HG03442 (cell line): ENCODE results near the gene CCP110.
A peak's percentile ranks its signal among the peaks of the same experiment; 100 is the strongest.
"Not testable (repeated sequence)": the region's sequence is repeated elsewhere in the genome, so short reads cannot be mapped to it uniquely, and the experiment has no call there.

ENCODE experiments used
- ATAC-seq: cut with Tn5 transposase; IDR thresholded peaks from one replicate; pipeline ENCODE4 v1.9.1; 2021; ENCODE audit warnings: mild to moderate bottlenecking, moderate library complexity; ENCODE audit not compliant: unreplicated experiment

CCP110 gene

GRCh38 chr16:19512297-19512696 is 11.4 kb upstream of the CCP110 start:
- no peak for ATAC-seq

- no peak for ATAC-seq
Measured at GRCh38 chr16:19513377-19514053, 10.2 kb upstream of the CCP110 start.

- ATAC-seq = no peak
Measured at GRCh38 chr16:19515757-19516156, 8.0 kb upstream of the CCP110 start.

GRCh38 chr16:19517424-19518089 is 6.2 kb upstream of the CCP110 start:
- no peak for ATAC-seq

GRCh38 chr16:19518388-19518787 is 5.4 kb upstream of the CCP110 start:
- no peak for ATAC-seq

GRCh38 chr16:19520861-19521331 is 2.8 kb upstream of the CCP110 start:
- ATAC-seq = no peak

- peak; percentile 70 for ATAC-seq
Measured at GRCh38 chr16:19521471-19522396, 2.0 kb upstream of the CCP110 start, which contains the start of gene GDE1. Gene GDE1 (minus strand): TSS chr16:19522098. CDS start chr16:19521964, 134 bp downstream.

- no peak for ATAC-seq
Measured at GRCh38 chr16:19522397-19522732, 1.4 kb upstream of the CCP110 start.

- no peak for ATAC-seq
Measured at GRCh38 chr16:19522760-19523159, 982 bp upstream of the CCP110 start.

GRCh38 chr16:19523184-19523558 is 571 bp upstream of the CCP110 start:
- no peak for ATAC-seq

GRCh38 chr16:19524356-19524615 is 544 bp downstream of the CCP110 start:
- ATAC-seq = no peak

GRCh38 chr16:19524616-19525384 is 1.1 kb downstream of the CCP110 start:
- ATAC-seq = no peak

GRCh38 chr16:19525385-19525723 is 1.6 kb downstream of the CCP110 start:
- no peak for ATAC-seq

- no peak for ATAC-seq
Measured at GRCh38 chr16:19527161-19527560, 3.4 kb downstream of the CCP110 start.

GRCh38 chr16:19528666-19529065 is 4.9 kb downstream of the CCP110 start:
- ATAC-seq = no peak

- no peak for ATAC-seq
Measured at GRCh38 chr16:19532601-19533000, 8.9 kb downstream of the CCP110 start.

- ATAC-seq = no peak
Measured at GRCh38 chr16:19540241-19540970, 16.7 kb downstream of the CCP110 start.

GRCh38 chr16:19542138-19542821 is 18.5 kb downstream of the CCP110 start:
- no peak for ATAC-seq

- ATAC-seq = not testable (repeated sequence)
Measured at GRCh38 chr16:19543278-19543996, 19.7 kb downstream of the CCP110 start.
